Ovary (tissue), 3 donors: Measurements from ENCODE around the gene PDE4D.

ENCODE experiments used
- CTCF ChIP-seq, 3 donors: fragments of 450-650 bp in 2 of 3; fragments of 200-600 bp in 1 of 3; IDR thresholded peaks; one replicate each; pipeline versions ENCODE4 v1.5.1 to v1.8.0; 2016 to 2022; ENCODE audit warnings: antibody characterized with exemption in 3 of 3, mild to moderate bottlenecking in 1 of 3
- EP300 ChIP-seq: sonication (generic); formaldehyde crosslinking; IDR thresholded peaks from one replicate; pipeline ENCODE4 v1.6.1; 2017; ENCODE audit warnings: antibody characterized with exemption
- POLR2A ChIP-seq: fragments of 450-650 bp; IDR thresholded peaks from one replicate; pipeline ENCODE4 v1.6.1; 2017; ENCODE audit warnings: antibody characterized with exemption, mild to moderate bottlenecking, moderate library complexity
- donor health status: DM: no; HTN: no; CAD: no.

- peak in 2 of 3 donors; percentile 16 to 68 for TF ChIP-seq CTCF (IDR thresholded peaks at IDR 0.05)
- no peak for TF ChIP-seq EP300
- no peak for TF ChIP-seq POLR2A
Observed at GRCh38 chr5:59174248-59174844, 719.2 kb downstream of the PDE4D start.
